K562 (cell line): Measurements from ENCODE around the gene ANKRD45. TPM values are rescaled to one million over a fixed set of nuclear protein-coding genes. Genes with fewer than 3 reads are reported as not detected.

ENCODE experiments used
- ATF7 ChIP-seq: fragments of 450-650 bp; IDR thresholded peaks from 2 replicates; pipeline ENCODE4 v1.7.1; 2014; ENCODE audit warnings: mild to moderate bottlenecking, moderate library complexity
- CBFA2T3 ChIP-seq: fragments of 450-650 bp; IDR thresholded peaks from 2 replicates; pipeline ENCODE4 v1.6.1; 2017
- ELK1 ChIP-seq: sonication (generic); formaldehyde crosslinking; IDR thresholded peaks from 2 replicates; pipeline ENCODE4 v1.8.1; 2022; ENCODE audit warnings: missing genetic modification reagents
- EWSR1 ChIP-seq: fragments of 450-650 bp; IDR thresholded peaks from 2 replicates; pipeline ENCODE4 v1.6.1; 2018; ENCODE audit warnings: borderline replicate concordance, mild to moderate bottlenecking, low read depth, moderate library complexity; ENCODE audit not compliant: partially characterized antibody
- FIP1L1 ChIP-seq: fragments of 200-400 bp; formaldehyde crosslinking; IDR thresholded peaks from 2 replicates; pipeline ENCODE4 v1.6.1; 2018; ENCODE audit warnings: mild to moderate bottlenecking, low read depth, low read length; ENCODE audit not compliant: poor library complexity, severe bottlenecking
- HIVEP1 ChIP-seq: fragments of 250-450 bp; sonication (Bioruptor Pico); IDR thresholded peaks from 2 replicates; pipeline ENCODE4 v1.4.0; 2020; ENCODE audit warnings: mild to moderate bottlenecking
- ID3 ChIP-seq, 2 experiments: fragments of 250-450 bp in 1 of 2; fragments of 450-650 bp in 1 of 2; sonication (Bioruptor Pico) in 1 of 2; IDR thresholded peaks; 2 replicates each; pipeline versions ENCODE4 v1.6.1 to v1.8.0; 2016 to 2021; ENCODE audit warnings: mild to moderate bottlenecking in 2 of 2, moderate library complexity in 2 of 2, missing compliant biosample characterization in 1 of 2, missing genetic modification characterization in 1 of 2
- MAFK ChIP-seq: IDR thresholded peaks from 2 replicates; pipeline ENCODE4 v1.6.1; 2011; ENCODE audit warnings: low read length, improper control_type of control experiment
- MXD1 ChIP-seq: fragments of 250-450 bp; sonication (Bioruptor Pico); IDR thresholded peaks from 2 replicates; pipeline ENCODE4 v1.8.0; 2021; ENCODE audit warnings: borderline replicate concordance, mild to moderate bottlenecking, moderate library complexity; ENCODE audit not compliant: poor library complexity, severe bottlenecking
- MYC ChIP-seq, 2 experiments: fragments of 250-450 bp in 1 of 2; sonication (Bioruptor Pico) in 1 of 2; IDR thresholded peaks; 2 replicates each; pipeline versions ENCODE4 v1.5.1 to v1.6.1; 2012 to 2021; ENCODE audit warnings: low read depth in 2 of 2, borderline replicate concordance in 1 of 2, improper control_type of control experiment in 1 of 2, low read length in 1 of 2, mild to moderate bottlenecking in 1 of 2, moderate library complexity in 1 of 2
- NR2C2 ChIP-seq, 2 experiments: fragments of 200-800 bp in 1 of 2; sonication (Bioruptor generic) in 1 of 2; sonication (generic) in 1 of 2; formaldehyde crosslinking in 1 of 2; IDR thresholded peaks; 2 replicates each; pipeline versions ENCODE4 v1.6.1 to v1.8.0; 2016 to 2022; ENCODE audit warnings: mild to moderate bottlenecking in 1 of 2, missing compliant biosample characterization in 1 of 2, missing genetic modification characterization in 1 of 2, missing genetic modification reagents in 1 of 2
- RBM25 ChIP-seq: fragments of 200-400 bp; formaldehyde crosslinking; IDR thresholded peaks from 2 replicates; pipeline ENCODE4 v1.6.1; 2018; ENCODE audit warnings: low read length, low read depth, moderate library complexity; ENCODE audit not compliant: severe bottlenecking
- SIN3B ChIP-seq: fragments of 450-650 bp; IDR thresholded peaks from 2 replicates; pipeline ENCODE4 v1.6.1; 2017; ENCODE audit warnings: low read depth, mild to moderate bottlenecking, moderate library complexity
- UBTF ChIP-seq, 2 experiments: IDR thresholded peaks; 2 replicates each; pipeline ENCODE4 v1.6.1; 2012; ENCODE audit warnings: improper control_type of control experiment in 2 of 2, low read depth in 2 of 2, low read length in 2 of 2, borderline replicate concordance in 1 of 2
- ZNF263 ChIP-seq: sonication (generic); formaldehyde crosslinking; IDR thresholded peaks from 2 replicates; pipeline ENCODE4 v1.8.0; 2022; ENCODE audit warnings: mild to moderate bottlenecking, missing genetic modification reagents, borderline replicate concordance
- ZNF695 ChIP-seq: fragments of 450-650 bp; formaldehyde crosslinking; IDR thresholded peaks from 2 replicates; pipeline ENCODE4 v1.4.0; 2020; ENCODE audit warnings: mild to moderate bottlenecking, moderate library complexity
- polyA plus RNA-seq, 8 experiments: library from polyadenylated mRNA; depleted of rRNA in 4 of 8; stranded (reverse) in 5 of 8; unstranded in 3 of 8; fragments of >200 nt; fragmentation: Nextera tagmentation in 2 of 8; fragmentation: Illumina TruSeq in 1 of 8; extraction: Ambion mirVana in 2 of 8; extraction: Trizol in 1 of 8; gene quantifications; 2 replicates each; pipeline versions ENCODE4 v1.2.1 to v1.2.3, GENCODE V29; 2011 to 2014; ENCODE audit warnings: inconsistent platforms in 1 of 8, missing spikeins in 1 of 8
- total RNA-seq, 7 experiments: library from RNA; depleted of rRNA in 6 of 7; stranded (reverse); fragments of >200 nt in 6 of 7; fragmentation: Illumina TruSeq in 2 of 7; extraction: Trizol in 2 of 7; gene quantifications; 2 replicates each; pipeline versions ENCODE4 v1.2.1 to v1.2.3, GENCODE V29; 2011 to 2021; ENCODE audit warnings: low replicate concordance in 1 of 7

ANKRD45 gene
- total and polyA plus RNA-seq, 9 of the 15 experiments (the other 6 are each of a cell fraction or from before 2014, with no cell fraction given), result 0.10 to 0.30 (median 0.11) TPM; not detected in 2

- peak; percentile 21 for TF ChIP-seq RBM25
- TF ChIP-seq MYC (IDR thresholded peaks at IDR 0.05; ENCODE audit: low read depth, low read length), result peak; percentile 79
- peak; percentile 23; the same call in 1 of the 2 replicates for TF ChIP-seq MYC (CRISPR knock-in tag; IDR thresholded peaks at IDR 0.05; ENCODE audit: borderline replicate concordance, low read depth)
- TF ChIP-seq NR2C2 (CRISPR knock-in tag; IDR thresholded peaks at IDR 0.05), result peak; percentile 92
- peak; percentile 99 for TF ChIP-seq NR2C2 (tag; IDR thresholded peaks at IDR 0.05)
- peak; percentile 86 for TF ChIP-seq ATF7
- TF ChIP-seq FIP1L1, result no peak
- no peak for TF ChIP-seq MXD1 (CRISPR knock-in tag)
- TF ChIP-seq EWSR1, result no peak
- TF ChIP-seq CBFA2T3, result 0 out of 2 replicates have a peak, but pooled peaks have one; percentile 39
- peak; percentile 88 to 95 for TF ChIP-seq UBTF (IDR thresholded peaks at IDR 0.05; ENCODE audit: borderline replicate concordance in 1 of 2, low read depth in 2 of 2, low read length in 2 of 2)
- no peak for TF ChIP-seq ELK1
- no peak for TF ChIP-seq ZNF695
- peak; percentile 70; the same call in 1 of the 2 replicates for TF ChIP-seq ZNF263
- no peak for TF ChIP-seq ID3 (CRISPR knock-in tag; IDR thresholded peaks at IDR 0.05)
- peak; percentile 80; the same call in 1 of the 2 replicates for TF ChIP-seq ID3 (tag; IDR thresholded peaks at IDR 0.05)
- no peak for TF ChIP-seq MAFK
- TF ChIP-seq SIN3B, result peak; percentile 80
- no peak for TF ChIP-seq HIVEP1 (CRISPR knock-in tag)
These were observed 45.3 kb upstream of the ANKRD45 start, which contains the start of gene KLHL20 (continued) for GRCh38 chr1:173714759-173715537.
